ENCODE data around the gene TOP3B. TPM values are rescaled to one million over a fixed set of nuclear protein-coding genes. Genes with fewer than 3 reads are reported as not detected.

TOP3B gene
- total RNA-seq, 4 donors from 2014 or later = 44.9 to 94.6 (median 65.4) TPM

DNA sequence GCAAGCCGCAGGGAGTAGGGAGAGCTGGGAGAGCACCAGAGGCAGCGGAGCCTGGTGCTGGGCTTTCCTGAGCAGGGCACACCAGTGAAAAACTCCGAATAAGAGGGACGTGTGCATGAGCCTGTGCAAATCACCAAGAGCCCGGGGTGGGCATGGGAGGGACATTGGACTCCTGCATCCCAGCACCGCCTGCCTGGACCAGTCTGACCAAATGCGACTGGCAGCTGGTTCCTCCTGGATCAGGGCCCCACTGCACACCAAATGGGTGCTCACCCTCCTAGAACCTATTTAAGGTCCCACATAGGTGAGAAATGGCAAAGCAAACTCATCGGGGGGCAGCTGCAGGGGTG lies 33.0 kb downstream of the TOP3B start:
- TF ChIP-seq, protein P1, sequence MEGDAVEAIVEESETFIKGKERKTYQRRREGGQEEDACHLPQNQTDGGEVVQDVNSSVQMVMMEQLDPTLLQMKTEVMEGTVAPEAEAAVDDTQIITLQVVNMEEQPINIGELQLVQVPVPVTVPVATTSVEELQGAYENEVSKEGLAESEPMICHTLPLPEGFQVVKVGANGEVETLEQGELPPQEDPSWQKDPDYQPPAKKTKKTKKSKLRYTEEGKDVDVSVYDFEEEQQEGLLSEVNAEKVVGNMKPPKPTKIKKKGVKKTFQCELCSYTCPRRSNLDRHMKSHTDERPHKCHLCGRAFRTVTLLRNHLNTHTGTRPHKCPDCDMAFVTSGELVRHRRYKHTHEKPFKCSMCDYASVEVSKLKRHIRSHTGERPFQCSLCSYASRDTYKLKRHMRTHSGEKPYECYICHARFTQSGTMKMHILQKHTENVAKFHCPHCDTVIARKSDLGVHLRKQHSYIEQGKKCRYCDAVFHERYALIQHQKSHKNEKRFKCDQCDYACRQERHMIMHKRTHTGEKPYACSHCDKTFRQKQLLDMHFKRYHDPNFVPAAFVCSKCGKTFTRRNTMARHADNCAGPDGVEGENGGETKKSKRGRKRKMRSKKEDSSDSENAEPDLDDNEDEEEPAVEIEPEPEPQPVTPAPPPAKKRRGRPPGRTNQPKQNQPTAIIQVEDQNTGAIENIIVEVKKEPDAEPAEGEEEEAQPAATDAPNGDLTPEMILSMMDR (IDR thresholded peaks at IDR 0.05) = no peak
- TF ChIP-seq POLR2AphosphoS5 (IDR thresholded peaks at IDR 0.05) (no peak), POLR2A (IDR thresholded peaks at IDR 0.05) (no peak), EP300 (IDR thresholded peaks at IDR 0.05; ENCODE audit: low read depth) (no peak)
- in situ Hi-C loops (cut with MboI; ENCODE audit: low pct_ligation_motif_present in 1 of 4, low pct_unique_long_range_greater_than_20kb in 1 of 4, low sequenced_read_pairs in 3 of 4) (loop anchor here in 2 of 4 donors (10.0 to 25.0 kb wide), 2 partner anchors 235 to 237 kb away; no protein-coding TSS in a partner anchor), intact Hi-C loops (cut with DNase I; ENCODE audit: low total_unique reads) (loop anchor here (5.0 kb wide), 1 partner anchor 242 kb away; no protein-coding TSS in a partner anchor)
- Histone ChIP-seq H3K27ac (peak overlapping the region in 1 of 4 donors; percentile 36), H3K4me3 (no peak overlapping the region), H3K27me3 (no peaks in the 10 kb centered on the region), H3K4me1 (peaks cover 4 to 30% (median 20%) of the 10 kb centered on the region in 4 donors), H3K9me3 (no peaks in the 10 kb centered on the region), H3K36me3 (no peaks in the 10 kb centered on the region)
- 84% methylated on average over 8 of the region's 8 CpGs; no CpG with 5 or more reads in 1 of the 2 donors for WGBS, 2 donors (ENCODE audit: low coverage in 1 of 2)
- DNase-seq = no peak

GRCh38 chr22:21948824-21949568 lies 33.6 kb downstream of the TOP3B start:
- H3K36me3 ChIP-seq = no peaks in the 10 kb centered on the region
- 60 to 90% methylated on average over 1 to 7 of the region's 7 CpGs for WGBS, 2 donors (ENCODE audit: low coverage in 1 of 2)
- TF ChIP-seq POLR2AphosphoS5 (IDR thresholded peaks at IDR 0.05) (no peak), EP300 (IDR thresholded peaks at IDR 0.05; ENCODE audit: low read depth) (no peak), POLR2A (IDR thresholded peaks at IDR 0.05) (no peak)
- TF ChIP-seq, protein P1 (IDR thresholded peaks at IDR 0.05) = no peak
- no peak overlapping the region for H3K4me3 ChIP-seq
- no peaks in the 10 kb centered on the region for H3K9me3 ChIP-seq
- in situ Hi-C loops (cut with MboI; ENCODE audit: low pct_ligation_motif_present in 1 of 4, low pct_unique_long_range_greater_than_20kb in 1 of 4, low sequenced_read_pairs in 3 of 4) = loop anchor here in 2 of 4 donors (10.0 to 25.0 kb wide), 2 partner anchors 234 to 237 kb away; no protein-coding TSS in a partner anchor
- peaks cover 4 to 30% (median 20%) of the 10 kb centered on the region in 4 donors for H3K4me1 ChIP-seq
- intact Hi-C loops (cut with DNase I; ENCODE audit: low total_unique reads) = loop anchor here (5.0 kb wide), 1 partner anchor 242 kb away; no protein-coding TSS in a partner anchor
- no peaks in the 10 kb centered on the region for H3K27me3 ChIP-seq
- peak overlapping the region in 2 of 4 donors; percentile 36 to 61 for H3K27ac ChIP-seq
- no peak for DNase-seq

DNA sequence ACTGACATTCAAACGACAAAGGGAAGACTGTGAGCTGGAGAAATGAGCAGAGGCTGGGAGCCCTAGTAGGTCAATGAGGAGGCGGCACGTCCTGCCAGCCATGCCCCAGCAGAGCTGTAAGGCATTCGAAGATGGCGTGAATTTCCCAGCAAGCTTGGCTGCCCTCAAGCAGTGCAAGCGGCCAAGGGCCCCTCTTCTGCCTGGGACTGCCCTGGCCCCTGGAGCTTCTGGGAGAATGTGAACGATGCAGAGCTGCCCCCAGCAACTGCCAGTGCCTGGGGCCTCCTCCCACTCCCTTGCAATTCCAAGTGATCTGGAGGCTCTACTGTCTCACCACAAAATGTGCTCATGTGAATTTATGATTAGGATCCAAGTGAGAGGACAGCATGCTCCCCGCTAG lies 34.2 kb downstream of the TOP3B start:
- DNase-seq = no peak
- Histone ChIP-seq H3K4me1 (peaks cover 4 to 35% (median 20%) of the 10 kb centered on the region in 4 donors), H3K27me3 (no peaks in the 10 kb centered on the region), H3K9me3 (no peaks in the 10 kb centered on the region), H3K36me3 (no peaks in the 10 kb centered on the region), H3K27ac (peak overlapping the region in 2 of 4 donors; percentile 49 to 61), H3K4me3 (no peak overlapping the region)
- in situ Hi-C loops (cut with MboI; ENCODE audit: low pct_ligation_motif_present in 1 of 4, low pct_unique_long_range_greater_than_20kb in 1 of 4, low sequenced_read_pairs in 3 of 4) (loop anchor here in 2 of 4 donors (10.0 to 25.0 kb wide), 2 partner anchors 234 to 236 kb away; no protein-coding TSS in a partner anchor), intact Hi-C loops (cut with DNase I; ENCODE audit: low total_unique reads) (loop anchor here (5.0 kb wide), 1 partner anchor 241 kb away; no protein-coding TSS in a partner anchor)
- TF ChIP-seq POLR2A (IDR thresholded peaks at IDR 0.05) (no peak), EP300 (IDR thresholded peaks at IDR 0.05; ENCODE audit: low read depth) (no peak), POLR2AphosphoS5 (IDR thresholded peaks at IDR 0.05) (no peak)
- TF ChIP-seq, protein P1 (IDR thresholded peaks at IDR 0.05) = no peak
- WGBS, 2 donors (ENCODE audit: low coverage in 1 of 2) = 70 to 78% methylated on average over 2 to 8 of the region's 8 CpGs

All from transverse colon (tissue), 4 donors.